Right atrium auricular region (tissue), 2 donors: Measurements from ENCODE around the gene MAN1C1. TPM values are rescaled to one million over a fixed set of nuclear protein-coding genes. Genes with fewer than 3 reads are reported as not detected.
"Not testable (repeated sequence)": the region's sequence is repeated elsewhere in the genome, so short reads cannot be mapped to it uniquely, and the experiment has no call there.

ENCODE experiments used
- DNase-seq: peaks from one replicate; pipeline ENCODE4 v3.0.0-alpha.2; 2019; ENCODE audit warnings: low spot score
- H3K27ac ChIP-seq, 2 donors: fragments of 200-600 bp; sonication (generic); 1 replicate in 1 of 2; 2 replicates in 1 of 2; pipeline ENCODE4 v1.5.1; 2016 to 2019
- H3K27me3 ChIP-seq, 2 donors: fragments of 200-600 bp; sonication (generic); one replicate each; pipeline versions ENCODE4 v1.5.1 to v1.6.0; 2017 to 2019
- H3K36me3 ChIP-seq: fragments of 200-600 bp; sonication (generic); one replicate; pipeline ENCODE4 v1.5.1; 2016
- H3K4me1 ChIP-seq, 2 donors: fragments of 200-600 bp; sonication (generic); one replicate each; pipeline versions ENCODE4 v1.5.1 to v1.6.0; 2017 to 2019
- H3K4me3 ChIP-seq, 2 donors: fragments of 200-600 bp; sonication (generic); 1 replicate in 1 of 2; 2 replicates in 1 of 2; pipeline ENCODE4 v1.5.1; 2017 to 2019; ENCODE audit warnings: mild to moderate bottlenecking in 1 of 2, moderate library complexity in 1 of 2
- H3K9me3 ChIP-seq, 2 donors: fragments of 200-600 bp; sonication (generic); one replicate each; pipeline ENCODE4 v1.5.1; 2019
- CTCF ChIP-seq, 2 donors: fragments of 200-600 bp; sonication (generic); IDR thresholded peaks; one replicate each; pipeline ENCODE4 v1.5.1; 2019; ENCODE audit warnings: antibody characterized with exemption in 2 of 2
- total RNA-seq, 2 donors: library from RNA; depleted of rRNA; stranded (reverse); fragments of >200 nt; gene quantifications; one replicate each; pipeline ENCODE4 v1.1.0, GENCODE V29; 2016

Gene MAN1C1
- total RNA-seq, 2 donors from 2014 or later, result 9.4 to 13.6 TPM

DNA sequence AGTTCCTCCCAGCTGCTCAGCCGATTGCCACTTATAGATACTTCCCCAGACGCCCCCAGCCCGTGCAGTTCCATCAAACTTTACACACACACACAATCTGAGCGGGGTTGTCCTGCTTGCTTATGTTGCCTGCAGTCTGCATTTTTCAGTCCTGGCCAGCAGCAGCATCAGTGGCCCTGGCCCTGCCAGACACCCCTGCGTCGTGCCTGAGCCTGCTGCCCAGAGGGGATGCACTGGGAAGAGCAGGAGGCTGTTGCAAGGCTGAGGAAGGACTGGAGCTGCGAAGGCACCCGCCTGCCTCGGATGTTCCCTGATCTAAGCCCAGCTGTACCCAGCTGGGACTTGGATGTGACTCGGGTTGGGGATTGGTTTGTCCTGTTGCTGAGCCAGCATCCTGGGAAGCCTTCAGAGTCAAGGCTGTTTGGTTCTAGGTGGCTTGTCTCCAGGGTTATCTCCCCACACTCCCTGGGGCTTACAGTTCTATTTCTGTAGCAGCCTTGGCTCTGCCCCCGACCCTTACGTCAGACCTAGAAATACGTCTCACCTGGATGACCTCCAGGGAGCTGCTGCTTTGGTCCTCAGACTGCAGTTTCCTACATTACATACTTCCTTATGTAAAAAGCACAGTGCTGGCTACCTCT is 42.3 kb downstream of the MAN1C1 start:
- peak; percentile 62 for DNase-seq
- peak overlapping the region in 1 of 2 donors; percentile 32 for H3K27ac ChIP-seq

DNA sequence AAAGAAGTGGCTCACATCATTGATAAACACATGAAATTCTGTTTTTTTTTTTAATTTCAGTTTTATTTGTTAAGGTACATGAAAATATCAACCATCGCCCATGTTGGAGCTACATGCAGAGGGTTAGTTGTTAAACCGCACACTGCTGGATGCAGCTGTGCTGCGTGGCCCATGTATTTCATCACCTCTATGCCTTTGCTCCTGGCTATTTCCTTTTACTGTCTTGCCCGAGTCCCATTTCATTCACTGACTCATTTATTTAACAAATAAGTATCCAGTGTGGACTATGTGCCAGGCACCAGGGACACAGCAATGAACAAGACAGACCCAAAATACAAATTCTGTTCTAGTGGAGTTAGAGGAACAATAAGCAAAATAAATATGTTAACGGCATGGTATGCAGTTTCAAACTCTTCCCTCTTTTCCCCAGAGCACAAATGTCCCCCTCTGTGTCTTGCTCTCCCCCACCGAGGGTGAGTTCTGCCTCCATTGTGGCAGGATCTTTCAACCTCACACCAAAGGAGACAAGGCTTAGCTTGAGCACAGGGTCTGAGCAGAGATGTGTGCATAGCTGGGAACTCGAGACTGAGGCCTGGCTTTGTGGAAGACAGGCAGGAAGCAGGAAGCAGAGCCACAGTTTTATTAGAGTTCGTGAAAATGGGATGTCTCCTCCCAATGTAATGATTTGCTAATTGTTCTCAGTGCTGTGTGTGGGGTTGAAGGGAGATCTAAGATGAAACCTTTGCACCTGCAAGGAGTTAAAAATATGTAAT is 44.6 kb downstream of the MAN1C1 start:
- Histone ChIP-seq H3K27me3 (no peaks in the 10 kb centered on the region), H3K27ac (no peak overlapping the region), H3K36me3 (no peaks in the 10 kb centered on the region), H3K9me3 (no peaks in the 10 kb centered on the region), H3K4me1 (peaks cover 0 to 37% of the 10 kb centered on the region in 2 donors), H3K4me3 (no peak overlapping the region)
- no peak for DNase-seq
- no peak for TF ChIP-seq CTCF (IDR thresholded peaks at IDR 0.05)

More for the DNA sequence above, 42.3 kb downstream of the MAN1C1 start:
- TF ChIP-seq CTCF (IDR thresholded peaks at IDR 0.05), result no peak
- Histone ChIP-seq H3K9me3 (no peaks in the 10 kb centered on the region), H3K4me3 (no peak overlapping the region), H3K4me1 (peaks cover 0 to 29% of the 10 kb centered on the region in 2 donors), H3K27me3 (no peaks in the 10 kb centered on the region), H3K36me3 (no peaks in the 10 kb centered on the region)

DNA sequence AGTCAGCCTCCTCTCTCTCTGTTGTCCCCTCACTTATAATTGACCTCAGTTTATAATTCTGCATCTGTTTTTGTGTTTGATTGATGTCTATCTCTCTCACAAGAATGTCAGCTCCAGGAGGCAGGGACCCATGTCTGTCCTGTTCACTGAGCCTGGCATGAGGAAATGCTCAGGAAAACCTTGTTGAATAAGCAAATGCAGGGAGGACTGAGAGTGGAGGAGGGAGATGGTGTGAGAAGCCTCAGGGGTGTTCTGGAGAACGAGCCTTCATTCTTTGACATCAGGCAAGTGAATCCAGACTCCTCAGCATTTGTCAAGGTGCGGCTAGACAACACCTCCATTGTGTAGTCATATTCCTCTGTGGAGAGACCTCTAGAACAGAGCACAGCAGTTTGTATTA is 45.5 kb downstream of the MAN1C1 start:
- Histone ChIP-seq H3K27ac (no peak overlapping the region), H3K4me3 (no peak overlapping the region), H3K36me3 (no peaks in the 10 kb centered on the region), H3K27me3 (no peaks in the 10 kb centered on the region), H3K9me3 (no peaks in the 10 kb centered on the region), H3K4me1 (peaks cover 0 to 33% of the 10 kb centered on the region in 2 donors)
- no peak for TF ChIP-seq CTCF (IDR thresholded peaks at IDR 0.05)
- no peak for DNase-seq

GRCh38 chr1:25662959-25663358 is 46.4 kb downstream of the MAN1C1 start:
- not testable (repeated sequence) for H3K9me3 ChIP-seq, H3K36me3 ChIP-seq, H3K4me3 ChIP-seq, H3K27me3 ChIP-seq, H3K27ac ChIP-seq, DNase-seq
- H3K4me1 ChIP-seq, result peaks cover 0 to 26% of the 10 kb centered on the region in 2 donors

- H3K36me3 ChIP-seq, result no peaks in the 10 kb centered on the region
- H3K4me1 ChIP-seq, result peaks cover 0 to 13% of the 10 kb centered on the region in 2 donors
- no peak for TF ChIP-seq CTCF (IDR thresholded peaks at IDR 0.05)
- no peaks in the 10 kb centered on the region for H3K27me3 ChIP-seq
- no peak for DNase-seq
- no peak overlapping the region for H3K4me3 ChIP-seq
- H3K9me3 ChIP-seq, result no peaks in the 10 kb centered on the region
- no peak overlapping the region for H3K27ac ChIP-seq
Observed at GRCh38 chr1:25664357-25665199, 48.0 kb downstream of the MAN1C1 start.

GRCh38 chr1:25666460-25666859 is 49.9 kb downstream of the MAN1C1 start:
- H3K4me1 ChIP-seq, result peaks cover 0 to 13% of the 10 kb centered on the region in 2 donors
- no peaks in the 10 kb centered on the region for H3K9me3 ChIP-seq
- H3K4me3 ChIP-seq, result no peak overlapping the region
- no peak for TF ChIP-seq CTCF (IDR thresholded peaks at IDR 0.05)
- DNase-seq, result no peak
- H3K27ac ChIP-seq, result no peak overlapping the region
- H3K36me3 ChIP-seq, result no peaks in the 10 kb centered on the region
- no peaks in the 10 kb centered on the region for H3K27me3 ChIP-seq
